GM12875 (cell line): ENCODE data around the gene DLG1.

Experiments
- H3K4me3 ChIP-seq: one replicate; pipeline ENCODE4 v1.5.1; 2011; ENCODE audit warnings: low read depth, low read length, control low read depth
- CTCF ChIP-seq: IDR thresholded peaks from 2 replicates; pipeline ENCODE4 v1.5.1; 2011; ENCODE audit warnings: low read depth, mild to moderate bottlenecking, control low read depth, inconsistent platforms, low read length, moderate library complexity, borderline replicate concordance; ENCODE audit not compliant: insufficient read depth

The DLG1 gene

GRCh38 chr3:197132916-197133530, 165.4 kb downstream of the DLG1 start:
- no peak for TF ChIP-seq CTCF
- no peak overlapping the region for H3K4me3 ChIP-seq

GRCh38 chr3:197125636-197126035, 172.8 kb downstream of the DLG1 start:
- no peak overlapping the region for H3K4me3 ChIP-seq
- no peak for TF ChIP-seq CTCF

- H3K4me3 ChIP-seq = no peak overlapping the region
- TF ChIP-seq CTCF = no peak
Measured at GRCh38 chr3:197124713-197125112, 173.7 kb downstream of the DLG1 start.

- no peak overlapping the region for H3K4me3 ChIP-seq
- TF ChIP-seq CTCF = no peak
Measured at GRCh38 chr3:197122394-197122793, 176.0 kb downstream of the DLG1 start.

- no peak overlapping the region for H3K4me3 ChIP-seq
- no peak for TF ChIP-seq CTCF
Measured at GRCh38 chr3:197117114-197117513, 181.3 kb downstream of the DLG1 start.

GRCh38 chr3:197114007-197114406, 184.4 kb downstream of the DLG1 start:
- no peak overlapping the region for H3K4me3 ChIP-seq
- TF ChIP-seq CTCF = no peak

- no peak for TF ChIP-seq CTCF
- no peak overlapping the region for H3K4me3 ChIP-seq
Measured at GRCh38 chr3:197111685-197112084, 186.7 kb downstream of the DLG1 start.
